ENCODE data around the gene USHBP1. TPM values are rescaled to one million over a fixed set of nuclear protein-coding genes. Genes with fewer than 3 reads are reported as not detected.

The USHBP1 gene
- polyA plus RNA-seq, 3 donors from 2014 or later = not detected

DNA sequence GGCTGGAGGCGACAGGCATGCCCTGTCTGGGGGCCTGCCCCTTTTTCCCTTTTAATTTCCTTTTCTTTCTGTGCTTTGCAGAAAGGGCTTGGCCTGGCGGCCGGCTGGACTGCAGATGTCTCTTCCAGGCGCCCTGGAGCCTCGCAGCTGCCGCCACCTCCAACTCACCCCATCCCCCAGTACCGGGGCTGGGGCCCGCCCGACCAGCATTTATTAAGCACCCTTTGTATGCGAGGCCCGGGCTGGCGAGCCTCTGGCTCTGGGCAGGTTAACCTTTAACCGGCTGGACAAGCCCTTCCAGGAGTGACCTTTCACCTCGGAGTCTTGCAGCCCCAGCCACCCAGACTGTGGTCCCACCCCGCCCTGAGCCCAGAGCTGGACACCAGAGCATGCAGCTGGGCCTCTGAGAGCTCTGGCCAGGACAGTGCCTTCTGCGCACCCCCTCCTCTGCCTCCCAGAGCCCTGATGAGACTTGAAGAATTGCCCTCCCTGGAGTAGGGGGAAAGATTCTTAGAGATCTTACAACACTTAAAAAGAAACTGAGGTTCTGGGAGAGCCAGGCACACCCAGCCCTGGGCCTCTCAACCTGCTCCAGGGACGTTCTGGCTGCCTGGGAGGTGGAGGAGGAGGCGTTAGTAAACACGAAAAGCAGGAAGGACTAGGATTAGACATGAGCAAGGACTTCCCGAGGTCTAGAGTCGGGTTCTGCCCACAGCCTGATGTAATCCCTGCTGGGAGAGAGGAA, 17.7 kb downstream of the USHBP1 start:
- DNase-seq = no peak
- H3K27me3 Mint-ChIP-seq (ENCODE audit: low read depth in 3 of 3) = peaks cover 2 to 9% (median 5%) of the 10 kb centered on the region in 3 donors
- H3K4me3 Mint-ChIP-seq = peak overlapping the region; percentile 82 to 90 (median 86)
- H3K27ac Mint-ChIP-seq = peak overlapping the region in 1 of 6 donors; percentile 41
- H3K9me3 Mint-ChIP-seq = no peaks in the 10 kb centered on the region
- peaks cover 0 to 10% of the 10 kb centered on the region in 2 donors for H3K4me1 Mint-ChIP-seq
- H3K36me3 Mint-ChIP-seq = no peaks in the 10 kb centered on the region

DNA sequence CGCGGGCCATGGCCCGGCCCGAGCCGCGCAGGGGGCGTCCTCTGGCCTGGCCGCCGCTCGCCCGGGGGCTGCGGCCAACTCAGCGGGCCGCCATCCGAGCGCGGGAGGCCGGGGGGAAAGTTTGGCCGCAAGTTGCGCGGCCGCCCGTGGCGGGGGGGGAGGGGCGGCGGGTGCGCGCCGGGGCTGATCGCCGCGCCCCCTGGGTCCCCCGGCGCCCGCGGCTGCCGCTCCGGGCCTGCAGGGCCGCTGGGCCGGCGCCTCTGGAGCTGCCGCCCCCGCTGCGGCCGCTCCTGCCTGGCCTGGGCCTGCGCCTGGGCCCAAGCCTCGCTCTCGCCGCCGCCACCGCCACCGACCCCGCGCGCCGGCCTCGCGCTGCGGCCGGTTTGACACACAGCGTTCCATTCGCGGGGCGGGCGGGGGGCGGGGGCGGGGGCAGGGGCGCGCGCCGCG, 19.0 kb downstream of the USHBP1 start, which contains the start of gene NR2F6:
TSS of gene NR2F6 (minus strand) at position 385 of the 450 bp plus-strand sequence. CDS start 699 bp downstream, outside the sequence.
- H3K27me3 Mint-ChIP-seq (ENCODE audit: low read depth in 3 of 3) = peaks cover 2 to 9% (median 5%) of the 10 kb centered on the region in 3 donors
- peak within 1 kb of the TSS in 4 of 6 donors; percentile 23 to 71 (median 56) for H3K27ac Mint-ChIP-seq
- peaks cover 0 to 10% of the 10 kb centered on the region in 2 donors for H3K4me1 Mint-ChIP-seq
- H3K4me3 Mint-ChIP-seq = peak within 1 kb of the TSS; percentile 82 to 90 (median 86)
- no peaks in the 10 kb centered on the region for H3K36me3 Mint-ChIP-seq
- no peak for DNase-seq
- H3K9me3 Mint-ChIP-seq = no peaks in the 10 kb centered on the region

DNA sequence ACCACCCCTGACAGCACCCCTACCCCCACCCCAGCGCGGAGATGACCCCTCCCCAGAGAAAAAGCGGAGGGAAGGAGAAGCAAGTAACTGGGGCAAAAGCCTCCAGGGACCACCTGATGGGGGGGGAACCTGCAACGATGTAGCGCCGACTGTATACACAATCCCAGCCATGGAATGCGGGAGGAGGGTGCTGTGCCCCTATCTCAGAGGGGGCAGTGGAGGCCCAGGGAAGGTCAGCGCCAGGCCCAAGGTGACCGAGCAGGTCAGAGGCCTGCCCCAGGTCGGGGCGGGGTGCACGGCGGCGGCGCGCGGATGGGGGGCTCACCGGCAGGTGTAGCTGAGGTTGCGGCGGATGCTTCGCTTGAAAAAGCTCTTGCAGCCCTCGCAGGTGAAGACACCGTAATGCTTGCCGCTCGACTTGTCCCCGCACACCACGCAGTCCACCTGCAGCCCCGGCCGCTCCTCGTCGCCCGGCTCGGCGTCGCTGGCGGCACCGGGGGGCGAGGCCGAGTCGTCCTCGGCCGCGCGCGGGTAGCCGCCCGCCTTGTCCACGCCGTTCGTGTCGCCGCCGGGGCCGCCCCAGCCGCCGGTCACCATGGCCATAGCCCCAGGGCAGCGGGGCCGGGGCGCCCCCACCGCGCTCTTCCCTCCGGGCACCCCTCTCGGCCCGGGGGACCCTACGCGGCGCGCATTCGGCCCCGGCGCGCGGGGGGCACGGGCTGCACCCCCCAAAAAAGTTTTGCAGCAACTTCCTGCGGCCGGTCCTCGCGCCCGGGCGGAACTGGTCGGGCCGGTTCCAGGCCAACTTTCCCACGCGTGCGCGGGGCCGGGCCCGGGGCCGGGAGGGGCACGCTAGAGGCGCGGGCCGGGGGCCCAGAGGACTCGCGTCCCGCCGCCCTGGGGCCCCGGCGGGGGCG, 19.7 kb downstream of the USHBP1 start:
- Mint-ChIP-seq H3K4me1 (peaks cover 0 to 10% of the 10 kb centered on the region in 2 donors), H3K36me3 (no peaks in the 10 kb centered on the region), H3K27ac (no peak overlapping the region), H3K27me3 (ENCODE audit: low read depth in 3 of 3) (peaks cover 2 to 9% (median 5%) of the 10 kb centered on the region in 3 donors), H3K4me3 (peak overlapping the region; percentile 27 to 65 (median 58)), H3K9me3 (no peaks in the 10 kb centered on the region)
- no peak for DNase-seq

DNA sequence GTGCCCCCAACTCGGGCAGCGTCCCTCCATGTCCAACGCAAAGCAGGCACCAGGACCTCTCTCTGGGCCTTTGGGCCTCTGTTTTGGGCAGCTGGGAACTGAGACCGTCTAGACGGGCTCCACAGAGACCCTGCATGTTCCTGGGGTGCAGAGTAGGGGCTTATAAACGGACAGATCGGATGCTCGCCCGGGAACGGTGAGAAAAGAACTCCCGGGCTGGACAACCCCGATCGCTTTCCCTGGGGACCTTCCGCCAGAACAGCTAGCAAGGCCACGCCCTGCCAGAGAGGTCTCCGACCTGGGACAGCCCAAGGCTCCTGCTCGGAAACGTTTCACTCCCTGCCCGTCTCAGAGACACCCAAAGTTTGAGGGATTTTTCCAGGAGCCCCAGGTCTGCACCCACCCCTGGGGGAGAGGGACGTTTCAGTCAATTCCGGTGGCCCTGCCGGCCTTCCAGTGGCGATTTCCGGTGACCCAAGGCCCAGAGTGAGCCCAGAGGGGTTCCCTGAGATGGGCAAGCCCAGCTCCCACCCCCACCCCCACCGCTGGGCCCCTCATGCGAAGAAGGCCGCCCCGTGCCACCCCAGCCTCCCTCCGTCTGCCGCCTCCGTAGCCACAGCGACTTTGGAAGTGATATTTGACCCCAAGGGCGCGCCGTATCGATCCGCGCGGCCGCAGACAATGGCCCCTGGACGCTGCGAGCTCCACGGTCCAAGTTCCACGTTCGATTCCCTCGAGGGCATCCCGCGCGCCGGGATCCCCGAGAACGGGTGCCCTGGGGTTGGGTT, 20.5 kb downstream of the USHBP1 start:
- Mint-ChIP-seq H3K27ac (no peak overlapping the region), H3K4me3 (peak overlapping the region; percentile 27 to 65 (median 62)), H3K4me1 (peaks cover 0 to 10% of the 10 kb centered on the region in 2 donors), H3K36me3 (no peaks in the 10 kb centered on the region), H3K27me3 (ENCODE audit: low read depth in 3 of 3) (peaks cover 2 to 8% (median 5%) of the 10 kb centered on the region in 3 donors), H3K9me3 (no peaks in the 10 kb centered on the region)
- DNase-seq = no peak

DNA sequence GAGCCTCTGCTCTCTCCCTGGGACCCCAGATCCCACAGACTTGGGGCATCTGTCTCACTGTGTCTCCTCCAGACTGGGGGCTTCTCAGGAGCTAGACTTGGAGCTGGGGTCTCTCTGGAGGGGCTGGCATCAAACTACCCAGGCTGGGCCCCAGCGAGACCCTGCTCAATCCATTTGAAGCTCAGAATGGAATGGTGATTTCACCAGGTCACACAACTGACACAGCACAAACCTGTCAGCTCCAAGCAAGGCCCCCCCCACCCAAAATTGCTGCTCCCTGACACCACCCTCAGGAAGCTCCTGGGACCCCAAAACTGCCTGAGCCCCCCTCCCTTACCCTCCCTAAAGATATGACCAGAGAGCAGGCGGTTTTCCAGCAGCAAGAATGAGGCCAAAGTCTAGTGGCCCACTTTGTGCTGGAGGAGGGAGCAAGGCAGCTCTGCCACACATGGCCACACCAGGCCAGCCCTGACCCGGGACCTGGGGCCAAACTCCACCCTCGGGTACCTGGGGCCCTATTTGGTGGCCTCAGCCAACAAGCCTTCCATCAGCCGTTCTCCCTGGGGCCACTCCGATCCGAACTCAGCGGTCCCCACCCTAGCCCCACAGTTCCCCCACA, 21.2 kb downstream of the USHBP1 start:
- Mint-ChIP-seq H3K4me1 (peaks cover 0 to 10% of the 10 kb centered on the region in 2 donors), H3K9me3 (no peaks in the 10 kb centered on the region), H3K4me3 (peak overlapping the region in 4 of 5 donors; percentile 38 to 64 (median 54)), H3K36me3 (no peaks in the 10 kb centered on the region), H3K27ac (peak overlapping the region in 1 of 6 donors; percentile 31), H3K27me3 (ENCODE audit: low read depth in 3 of 3) (peaks cover 2 to 8% (median 5%) of the 10 kb centered on the region in 3 donors)
- DNase-seq = no peak

DNA sequence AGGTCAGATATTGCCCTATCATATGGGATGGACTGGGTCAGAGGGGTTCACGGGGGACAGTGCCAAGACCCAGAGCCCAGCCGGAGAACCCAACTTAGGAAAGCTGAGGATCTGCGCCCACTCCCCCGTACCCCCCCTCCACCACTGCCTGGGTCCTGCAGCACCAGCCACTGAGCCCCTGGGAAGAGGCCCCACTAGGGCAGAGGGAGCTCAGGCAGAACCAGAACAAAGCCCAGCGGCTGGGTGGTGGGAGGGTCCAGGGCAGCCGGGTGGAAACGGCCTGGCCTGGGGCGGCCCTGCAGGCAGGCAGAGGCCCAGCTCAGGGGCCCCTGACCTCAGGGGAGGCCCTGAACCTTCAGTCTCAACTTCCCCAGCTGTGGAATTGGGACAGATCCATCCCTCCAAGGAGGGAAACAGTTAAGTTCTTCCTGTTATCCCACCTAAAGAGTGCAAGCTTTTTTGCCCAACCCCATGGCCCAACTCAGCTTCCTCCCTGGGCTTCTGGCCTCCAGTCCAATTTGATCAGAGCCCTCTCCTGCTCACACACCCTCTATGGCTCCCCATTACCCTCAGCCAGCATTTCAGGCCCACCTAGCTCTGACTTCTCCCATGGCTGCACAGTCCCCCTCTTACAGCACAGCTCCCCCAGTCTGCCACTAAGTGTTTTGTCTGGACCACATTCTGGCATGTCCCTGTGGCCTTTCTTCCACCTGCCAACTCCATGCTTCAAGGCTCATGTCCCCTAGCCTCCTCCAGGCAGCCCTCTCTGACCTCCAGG, 21.9 kb downstream of the USHBP1 start:
- Mint-ChIP-seq H3K36me3 (no peaks in the 10 kb centered on the region), H3K4me3 (peak overlapping the region in 3 of 5 donors; percentile 0 to 58 (median 22)), H3K27ac (peak overlapping the region in 2 of 6 donors; percentile 18 to 31)

DNA sequence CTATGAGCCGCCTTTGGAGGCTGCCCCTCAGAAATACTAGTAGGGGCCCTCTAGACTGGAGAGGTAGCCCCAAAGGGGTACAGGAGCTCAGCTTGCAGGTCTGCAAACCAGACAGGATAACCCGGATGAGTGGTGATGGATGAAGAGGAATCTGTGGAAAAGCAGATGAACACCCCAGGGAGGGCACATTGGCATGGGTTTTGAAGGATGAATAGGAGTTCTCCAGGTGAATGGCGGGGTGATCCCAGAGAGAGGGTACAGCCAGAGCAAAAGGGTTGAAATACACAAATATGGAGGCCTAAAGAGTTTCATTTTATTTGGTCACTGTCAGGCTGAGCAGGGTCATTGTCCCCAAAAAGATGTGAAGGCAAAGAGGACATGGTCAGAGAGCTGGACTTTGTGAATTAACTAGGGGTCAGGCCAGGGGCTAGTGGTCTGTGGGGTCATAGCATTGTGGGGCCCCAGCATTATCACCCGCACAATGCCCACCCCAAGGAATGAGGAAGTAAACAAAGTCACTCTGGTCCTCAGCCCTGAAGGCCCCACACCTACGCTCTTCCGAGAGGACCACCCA, 23.6 kb downstream of the USHBP1 start:
- H3K36me3 Mint-ChIP-seq = no peaks in the 10 kb centered on the region
- H3K4me1 Mint-ChIP-seq = peaks cover 0 to 4% of the 10 kb centered on the region in 2 donors
- no peaks in the 10 kb centered on the region for H3K9me3 Mint-ChIP-seq
- peaks cover 0 to 4% (median 0%) of the 10 kb centered on the region in 3 donors for H3K27me3 Mint-ChIP-seq (ENCODE audit: low read depth in 3 of 3)
- peak overlapping the region in 1 of 5 donors; percentile 28 for H3K4me3 Mint-ChIP-seq
- DNase-seq = no peak
- no peak overlapping the region for H3K27ac Mint-ChIP-seq

More for the DNA sequence above, 21.9 kb downstream of the USHBP1 start:
- DNase-seq = no peak
- Mint-ChIP-seq H3K27me3 (ENCODE audit: low read depth in 3 of 3) (peaks cover 2 to 8% (median 3%) of the 10 kb centered on the region in 3 donors), H3K9me3 (no peaks in the 10 kb centered on the region), H3K4me1 (peaks cover 0 to 10% of the 10 kb centered on the region in 2 donors)

GRCh38 chr19:17240062-17240752, 24.3 kb downstream of the USHBP1 start:
- H3K27me3 Mint-ChIP-seq (ENCODE audit: low read depth in 3 of 3) = peaks cover 0 to 4% (median 0%) of the 10 kb centered on the region in 3 donors
- no peak overlapping the region for H3K27ac Mint-ChIP-seq
- H3K4me3 Mint-ChIP-seq = no peak overlapping the region

GRCh38 chr19:17237747-17238706, 26.5 kb downstream of the USHBP1 start:
- H3K9me3 Mint-ChIP-seq = no peaks in the 10 kb centered on the region
- no peak overlapping the region for H3K27ac Mint-ChIP-seq
- H3K4me3 Mint-ChIP-seq = peak overlapping the region in 1 of 5 donors; percentile 64

More at GRCh38 chr19:17240062-17240752, 24.3 kb downstream of the USHBP1 start:
- no peak for DNase-seq
- Mint-ChIP-seq H3K36me3 (no peaks in the 10 kb centered on the region), H3K9me3 (no peaks in the 10 kb centered on the region), H3K4me1 (peaks cover under 1 to 4% of the 10 kb centered on the region in 2 donors)

GRCh38 chr19:17236811-17237543, 27.6 kb downstream of the USHBP1 start:
- no peak for DNase-seq
- Mint-ChIP-seq H3K27me3 (ENCODE audit: low read depth in 3 of 3) (peaks cover 0 to 7% (median 1%) of the 10 kb centered on the region in 3 donors), H3K27ac (no peak overlapping the region), H3K9me3 (no peaks in the 10 kb centered on the region), H3K4me3 (peak overlapping the region in 1 of 5 donors; percentile 50), H3K4me1 (peaks cover 7 to 10% of the 10 kb centered on the region in 2 donors), H3K36me3 (no peaks in the 10 kb centered on the region)

More at GRCh38 chr19:17237747-17238706, 26.5 kb downstream of the USHBP1 start:
- Mint-ChIP-seq H3K4me1 (peaks cover 7 to 10% of the 10 kb centered on the region in 2 donors), H3K27me3 (ENCODE audit: low read depth in 3 of 3) (peaks cover 0 to 7% (median 1%) of the 10 kb centered on the region in 3 donors), H3K36me3 (no peaks in the 10 kb centered on the region)
- no peak for DNase-seq

Data from immature natural killer cell (primary cell).